HepG2 (cell line): ENCODE data around the gene MPI. TPM values are rescaled to one million over a fixed set of nuclear protein-coding genes. Genes with fewer than 3 reads are reported as not detected.

Experiments used
- ATAC-seq: fragments of 200-7000 bp; cut with Tn5 transposase; 3 replicates; pipeline ENCODE4 v1.9.1; 2020; ENCODE audit warnings: mild to moderate bottlenecking, moderate library complexity
- BruUV-seq: library from RNA; stranded (reverse); fragments of 400-500 nt; replicated peaks from 2 replicates; lab custom pipeline; 2021; lab: Mats Ljungman, UMichigan
- CTCF ChIA-PET: fragments of 300-600 bp; formaldehyde crosslinking; extraction: SDS; loops from one replicate; lab custom pipeline; 2021; ENCODE audit warnings: low total read pairs, inconsistent platforms, low intra/inter-chr PET ratio; lab: Yijun Ruan, JAX
- POLR2A ChIA-PET: fragments of 350-600 bp; sonication (Branson Sonifier 250); formaldehyde crosslinking; loops from one replicate; lab custom pipeline; 2020; ENCODE audit warnings: antibody characterized with exemption, inconsistent platforms; lab: Yijun Ruan, JAX
- DNase-seq: peaks from one replicate; pipeline ENCODE4 v3.0.0-alpha.2; 2015; ENCODE audit warnings: low spot score
- FAIRE-seq: peaks from 3 replicates; lab custom pipeline; 2011; peaks lifted over from hg19 to GRCh38; lab: Jason Lieb, UNC
- H2AFZ ChIP-seq: one replicate; pipeline ENCODE4 v1.6.1; 2011; ENCODE audit warnings: low read length, inconsistent platforms
- H3K27ac ChIP-seq: fragments of 300-600 bp; 3 replicates; pipeline ENCODE4 v1.8.0; 2011; ENCODE audit warnings: mixed run types, mild to moderate bottlenecking, mixed read lengths, low read length, inconsistent platforms; ENCODE audit not compliant: insufficient read depth; ENCODE audit errors: extremely low read length
- H3K27me3 ChIP-seq, 2 experiments: fragments of 200-600 bp in 1 of 2; 2 replicates in 1 of 2; 3 replicates in 1 of 2; pipeline versions ENCODE4 v1.6.0 to v1.8.0; 2011; ENCODE audit warnings: low read length in 2 of 2, mild to moderate bottlenecking in 2 of 2, moderate library complexity in 2 of 2, inconsistent platforms in 1 of 2; ENCODE audit not compliant: insufficient read depth in 2 of 2, control insufficient read depth in 1 of 2
- H3K36me3 ChIP-seq, 2 experiments: fragments of 200-600 bp in 1 of 2; replicated peaks in 1 of 2; 2 replicates in 1 of 2; 3 replicates in 1 of 2; pipeline versions ENCODE4 v1.5.1 to v1.8.0; 2011; ENCODE audit warnings: low read length in 2 of 2, inconsistent platforms in 1 of 2; ENCODE audit not compliant: insufficient read depth in 2 of 2, control insufficient read depth in 1 of 2
- H3K4me1 ChIP-seq: 2 replicates; pipeline ENCODE4 v1.5.1; 2012; ENCODE audit warnings: low read length, inconsistent platforms; ENCODE audit not compliant: insufficient read depth
- H3K4me2 ChIP-seq: 2 replicates; pipeline ENCODE4 v1.6.0; 2011; ENCODE audit warnings: low read depth, low read length, inconsistent platforms
- H3K4me3 ChIP-seq, 3 experiments: fragments of 200-600 bp in 1 of 3; sonication (generic), shearing (Covaris generic) in 1 of 3; replicated peaks in 1 of 3; 2 replicates each; pipeline ENCODE4 v1.5.1; 2011 to 2016; ENCODE audit warnings: low read length in 3 of 3, inconsistent platforms in 2 of 3, low read depth in 2 of 3, mild to moderate bottlenecking in 2 of 3, control low read depth in 1 of 3, mixed read lengths in 1 of 3; ENCODE audit not compliant: insufficient read depth in 1 of 3
- H3K79me2 ChIP-seq: one replicate; pipeline ENCODE4 v1.6.1; 2011; ENCODE audit warnings: low read length, inconsistent platforms; ENCODE audit not compliant: insufficient read depth
- H3K9ac ChIP-seq: 2 replicates; pipeline ENCODE4 v1.6.0; 2011; ENCODE audit warnings: mild to moderate bottlenecking, low read depth, low read length, inconsistent platforms; ENCODE audit not compliant: insufficient read depth
- H3K9me3 ChIP-seq: 2 replicates; pipeline ENCODE4 v1.5.1; 2012; ENCODE audit warnings: mild to moderate bottlenecking, low read length
- H4K20me1 ChIP-seq: 2 replicates; pipeline ENCODE4 v1.6.0; 2011; ENCODE audit warnings: inconsistent platforms, mild to moderate bottlenecking, low read length, moderate library complexity; ENCODE audit not compliant: insufficient read depth
- GABPA ChIP-seq, 2 experiments: IDR thresholded peaks; 2 replicates each; pipeline ENCODE4 v1.6.1; 2011 to 2016; ENCODE audit warnings: low read depth in 2 of 2, low read length in 1 of 2, missing biosample characterization in 1 of 2, missing genetic modification characterization in 1 of 2
- KDM4B ChIP-seq: sonication (generic); formaldehyde crosslinking; IDR thresholded peaks from 2 replicates; pipeline ENCODE4 v1.4.0; 2020; ENCODE audit warnings: missing genetic modification reagents
- RARG ChIP-seq: sonication (generic); formaldehyde crosslinking; IDR thresholded peaks from 2 replicates; pipeline ENCODE4 v1.4.0; 2020; ENCODE audit warnings: low read depth, mild to moderate bottlenecking, missing genetic modification reagents
- ZKSCAN5 ChIP-seq: sonication (generic); formaldehyde crosslinking; IDR thresholded peaks from 2 replicates; pipeline ENCODE4 v1.5.1; 2020; ENCODE audit warnings: mild to moderate bottlenecking, missing genetic modification reagents
- ZNF292 ChIP-seq: sonication (generic); formaldehyde crosslinking; IDR thresholded peaks from 2 replicates; pipeline ENCODE4 v1.8.1; 2022; ENCODE audit warnings: mild to moderate bottlenecking, low read depth, missing genetic modification reagents, borderline replicate concordance
- ZNF326 ChIP-seq: sonication (generic); formaldehyde crosslinking; IDR thresholded peaks from 2 replicates; pipeline ENCODE4 v1.4.0; 2020; ENCODE audit warnings: missing genetic modification reagents, borderline replicate concordance
- ZNF569 ChIP-seq: sonication (generic); formaldehyde crosslinking; IDR thresholded peaks from 2 replicates; pipeline ENCODE4 v1.5.0; 2020; ENCODE audit warnings: mild to moderate bottlenecking, missing genetic modification reagents, moderate library complexity, borderline replicate concordance
- ZNF740 ChIP-seq: sonication (generic); formaldehyde crosslinking; IDR thresholded peaks from 2 replicates; pipeline ENCODE4 v1.4.0; 2020; ENCODE audit warnings: missing genetic modification reagents
- WGBS: methylation state at CpG from one replicate; pipeline ENCODE4 v1.1.6; 2017; ENCODE audit warnings: low lambda C conversion rate; 5-methylcytosine and 5-hydroxymethylcytosine counted together
- in situ Hi-C: cut with HindIII; loops from 2 replicates; pipeline ENCODE4 v1.10.0; 2017; ENCODE audit warnings: low pct_unique_long_range_greater_than_20kb; ENCODE audit not compliant: extremely low pct_ligation_motif_present
- intact Hi-C: fragments of 100-400 bp; cut with micrococcal nuclease; formaldehyde crosslinking; loops from one replicate; pipeline ENCODE4 v1.10.0; 2022; ENCODE audit not compliant: unreplicated experiment
- polyA plus RNA-seq, 8 experiments: library from polyadenylated mRNA; depleted of rRNA in 3 of 8; stranded (reverse) in 7 of 8; unstranded in 1 of 8; fragments of >200 nt; fragmentation: Illumina TruSeq in 4 of 8; extraction: Trizol in 4 of 8; gene quantifications; 2 replicates each; pipeline versions ENCODE4 v1.2.1 to v1.2.3, GENCODE V29; 2011 to 2016; ENCODE audit warnings: low read depth in 4 of 8, missing spikeins in 1 of 8, mixed read lengths in 1 of 8; ENCODE audit not compliant: insufficient read depth in 1 of 8
- total RNA-seq, 5 experiments: library from RNA; depleted of rRNA; stranded (reverse); fragments of >200 nt; fragmentation: Illumina TruSeq; extraction: Trizol; gene quantifications; 2 replicates each; pipeline ENCODE4 v1.2.3, GENCODE V29; 2016; ENCODE audit warnings: low read depth in 1 of 5
- TF ChIP-seq, protein P1 (sequence below): sonication (generic); formaldehyde crosslinking; IDR thresholded peaks from 2 replicates; pipeline ENCODE4 v1.5.1; 2020; ENCODE audit warnings: mild to moderate bottlenecking, missing genetic modification reagents, borderline replicate concordance
- TF ChIP-seq, protein P2 (sequence below): sonication (generic); formaldehyde crosslinking; IDR thresholded peaks from 2 replicates; pipeline ENCODE4 v1.5.1; 2020; ENCODE audit warnings: mild to moderate bottlenecking, missing genetic modification reagents
- TF ChIP-seq, protein P3 (sequence below): sonication (generic); formaldehyde crosslinking; IDR thresholded peaks from 2 replicates; pipeline ENCODE4 v1.5.1; 2020; ENCODE audit warnings: mild to moderate bottlenecking, missing genetic modification reagents, moderate library complexity
- TF ChIP-seq, protein P4 (sequence below): sonication (generic); formaldehyde crosslinking; conservative IDR thresholded peaks from 2 replicates; pipeline ENCODE4 v1.4.0; 2020; ENCODE audit warnings: missing genetic modification reagents

Gene MPI
- total and polyA plus RNA-seq, 2 of the 13 experiments (the other 11 are each of a cell fraction or from before 2014, with no cell fraction given): 36.9 to 63.5 TPM

DNA sequence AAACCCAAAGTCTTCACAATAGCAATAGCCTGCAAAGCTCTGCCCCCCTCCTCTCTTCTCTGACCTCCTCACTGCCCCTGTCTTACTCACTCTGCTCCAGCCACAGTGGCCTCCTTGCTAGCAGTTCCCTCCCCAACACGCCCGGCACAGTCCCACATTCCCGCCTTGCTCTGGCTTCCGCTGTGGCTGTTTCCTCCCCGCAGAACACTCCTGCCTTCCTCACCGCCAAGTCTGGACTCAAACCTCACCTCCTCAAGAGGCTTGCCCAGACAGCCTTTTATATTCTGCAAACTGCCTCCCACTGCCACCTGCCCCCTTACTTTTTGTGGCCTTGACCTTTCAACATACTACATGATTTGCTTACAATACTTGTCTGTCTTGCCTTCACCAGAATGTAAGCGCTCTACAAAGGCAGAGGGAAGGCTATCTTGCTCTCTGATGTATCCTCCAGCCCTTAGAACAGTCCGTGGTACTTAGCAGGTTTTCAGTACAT, 406 bp upstream of the MPI start:
- no peaks in the 10 kb centered on the region; the same call in 1 of the 2 replicates for H4K20me1 ChIP-seq
- no peaks in the 10 kb centered on the region; a peak in 1 of 5 replicates for H3K27me3 ChIP-seq
- ATAC-seq: peak; percentile 82
- CTCF ChIA-PET: no interaction called here
- peaks cover 11 to 15% of the 10 kb centered on the region in 2 experiments; a peak in 4 of 5 replicates for H3K36me3 ChIP-seq
- H3K9me3 ChIP-seq: no peaks in the 10 kb centered on the region
- peak overlapping the region; percentile 73 to 99 (median 94) for H3K4me3 ChIP-seq
- H3K9ac ChIP-seq: peak overlapping the region; percentile 95
- in situ Hi-C loops (no loop called here), intact Hi-C loops (no loop called here)
- BruUV-seq: no TSS peak
- WGBS: 1% methylated on average over 8 of the region's 8 CpGs
- peaks cover 11% of the 10 kb centered on the region for H3K79me2 ChIP-seq
- no peak for DNase-seq
- H2AFZ ChIP-seq: peak overlapping the region; percentile 78
- peak overlapping the region; percentile 70 for H3K27ac ChIP-seq
- peaks cover 37% of the 10 kb centered on the region for H3K4me1 ChIP-seq
- POLR2A ChIA-PET: interaction anchor here (1.0 to 3.3 kb wide), 8 partner anchors 9 to 71 kb away, joined by 3 to 23 read pairs (median 4); partner anchors contain the start of genes FAM219B and SCAMP2
- H3K4me2 ChIP-seq: peak overlapping the region; percentile 84
- FAIRE-seq: peak; percentile 26
- TF ChIP-seq, protein P1, sequence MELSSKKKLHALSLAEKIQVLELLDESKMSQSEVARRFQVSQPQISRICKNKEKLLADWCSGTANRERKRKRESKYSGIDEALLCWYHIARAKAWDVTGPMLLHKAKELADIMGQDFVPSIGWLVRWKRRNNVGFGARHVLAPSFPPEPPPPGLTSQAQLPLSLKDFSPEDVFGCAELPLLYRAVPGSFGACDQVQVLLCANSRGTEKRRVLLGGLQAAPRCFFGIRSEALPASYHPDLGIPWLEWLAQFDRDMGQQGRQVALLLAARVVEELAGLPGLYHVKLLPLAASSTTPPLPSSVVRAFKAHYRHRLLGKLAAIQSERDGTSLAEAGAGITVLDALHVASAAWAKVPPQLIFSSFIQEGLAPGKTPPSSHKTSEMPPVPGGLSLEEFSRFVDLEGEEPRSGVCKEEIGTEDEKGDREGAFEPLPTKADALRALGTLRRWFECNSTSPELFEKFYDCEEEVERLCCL (CRISPR knock-in tag): 0 out of 2 replicates have a peak, but pooled peaks have one; percentile 20
- no peak for TF ChIP-seq ZNF326 (CRISPR knock-in tag)
- TF ChIP-seq KDM4B (CRISPR knock-in tag): peak; percentile 2; the same call in 1 of the 2 replicates
- no peak for TF ChIP-seq ZNF569 (CRISPR knock-in tag)
- TF ChIP-seq RARG (CRISPR knock-in tag): no peak
- TF ChIP-seq GABPA (IDR thresholded peaks at IDR 0.05; ENCODE audit: low read depth, low read length): peak; percentile 43
- TF ChIP-seq GABPA (CRISPR knock-in tag; IDR thresholded peaks at IDR 0.05; ENCODE audit: low read depth): peak; percentile 53; the same call in 1 of the 2 replicates
- TF ChIP-seq ZNF292 (CRISPR knock-in tag): no peak
- TF ChIP-seq, protein P2, sequence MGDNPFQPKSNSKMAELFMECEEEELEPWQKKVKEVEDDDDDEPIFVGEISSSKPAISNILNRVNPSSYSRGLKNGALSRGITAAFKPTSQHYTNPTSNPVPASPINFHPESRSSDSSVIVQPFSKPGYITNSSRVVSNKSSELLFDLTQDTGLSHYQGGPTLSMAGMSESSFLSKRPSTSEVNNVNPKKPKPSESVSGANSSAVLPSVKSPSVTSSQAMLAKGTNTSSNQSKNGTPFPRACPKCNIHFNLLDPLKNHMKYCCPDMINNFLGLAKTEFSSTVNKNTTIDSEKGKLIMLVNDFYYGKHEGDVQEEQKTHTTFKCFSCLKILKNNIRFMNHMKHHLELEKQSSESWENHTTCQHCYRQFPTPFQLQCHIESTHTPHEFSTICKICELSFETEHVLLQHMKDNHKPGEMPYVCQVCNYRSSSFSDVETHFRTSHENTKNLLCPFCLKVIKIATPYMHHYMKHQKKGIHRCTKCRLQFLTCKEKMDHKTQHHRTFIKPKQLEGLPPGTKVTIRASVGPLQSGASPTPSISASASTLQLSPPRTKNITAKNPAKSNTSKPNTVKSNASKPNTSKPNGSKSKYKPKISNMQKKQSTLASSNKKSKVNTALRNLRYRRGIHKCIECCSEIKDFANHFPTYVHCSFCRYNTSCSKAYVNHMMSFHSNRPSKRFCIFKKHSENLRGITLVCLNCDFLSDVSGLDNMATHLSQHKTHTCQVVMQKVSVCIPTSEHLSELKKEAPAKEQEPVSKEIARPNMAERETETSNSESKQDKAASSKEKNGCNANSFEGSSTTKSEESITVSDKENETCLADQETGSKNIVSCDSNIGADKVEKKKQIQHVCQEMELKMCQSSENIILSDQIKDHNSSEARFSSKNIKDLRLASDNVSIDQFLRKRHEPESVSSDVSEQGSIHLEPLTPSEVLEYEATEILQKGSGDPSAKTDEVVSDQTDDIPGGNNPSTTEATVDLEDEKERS (CRISPR knock-in tag): 0 out of 2 replicates have a peak, but pooled peaks have one; percentile 54
- TF ChIP-seq, protein P3, sequence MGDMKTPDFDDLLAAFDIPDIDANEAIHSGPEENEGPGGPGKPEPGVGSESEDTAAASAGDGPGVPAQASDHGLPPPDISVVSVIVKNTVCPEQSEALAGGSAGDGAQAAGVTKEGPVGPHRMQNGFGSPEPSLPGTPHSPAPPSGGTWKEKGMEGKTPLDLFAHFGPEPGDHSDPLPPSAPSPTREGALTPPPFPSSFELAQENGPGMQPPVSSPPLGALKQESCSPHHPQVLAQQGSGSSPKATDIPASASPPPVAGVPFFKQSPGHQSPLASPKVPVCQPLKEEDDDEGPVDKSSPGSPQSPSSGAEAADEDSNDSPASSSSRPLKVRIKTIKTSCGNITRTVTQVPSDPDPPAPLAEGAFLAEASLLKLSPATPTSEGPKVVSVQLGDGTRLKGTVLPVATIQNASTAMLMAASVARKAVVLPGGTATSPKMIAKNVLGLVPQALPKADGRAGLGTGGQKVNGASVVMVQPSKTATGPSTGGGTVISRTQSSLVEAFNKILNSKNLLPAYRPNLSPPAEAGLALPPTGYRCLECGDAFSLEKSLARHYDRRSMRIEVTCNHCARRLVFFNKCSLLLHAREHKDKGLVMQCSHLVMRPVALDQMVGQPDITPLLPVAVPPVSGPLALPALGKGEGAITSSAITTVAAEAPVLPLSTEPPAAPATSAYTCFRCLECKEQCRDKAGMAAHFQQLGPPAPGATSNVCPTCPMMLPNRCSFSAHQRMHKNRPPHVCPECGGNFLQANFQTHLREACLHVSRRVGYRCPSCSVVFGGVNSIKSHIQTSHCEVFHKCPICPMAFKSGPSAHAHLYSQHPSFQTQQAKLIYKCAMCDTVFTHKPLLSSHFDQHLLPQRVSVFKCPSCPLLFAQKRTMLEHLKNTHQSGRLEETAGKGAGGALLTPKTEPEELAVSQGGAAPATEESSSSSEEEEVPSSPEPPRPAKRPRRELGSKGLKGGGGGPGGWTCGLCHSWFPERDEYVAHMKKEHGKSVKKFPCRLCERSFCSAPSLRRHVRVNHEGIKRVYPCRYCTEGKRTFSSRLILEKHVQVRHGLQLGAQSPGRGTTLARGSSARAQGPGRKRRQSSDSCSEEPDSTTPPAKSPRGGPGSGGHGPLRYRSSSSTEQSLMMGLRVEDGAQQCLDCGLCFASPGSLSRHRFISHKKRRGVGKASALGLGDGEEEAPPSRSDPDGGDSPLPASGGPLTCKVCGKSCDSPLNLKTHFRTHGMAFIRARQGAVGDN (CRISPR knock-in tag): peak; percentile 81
- TF ChIP-seq, protein P4, sequence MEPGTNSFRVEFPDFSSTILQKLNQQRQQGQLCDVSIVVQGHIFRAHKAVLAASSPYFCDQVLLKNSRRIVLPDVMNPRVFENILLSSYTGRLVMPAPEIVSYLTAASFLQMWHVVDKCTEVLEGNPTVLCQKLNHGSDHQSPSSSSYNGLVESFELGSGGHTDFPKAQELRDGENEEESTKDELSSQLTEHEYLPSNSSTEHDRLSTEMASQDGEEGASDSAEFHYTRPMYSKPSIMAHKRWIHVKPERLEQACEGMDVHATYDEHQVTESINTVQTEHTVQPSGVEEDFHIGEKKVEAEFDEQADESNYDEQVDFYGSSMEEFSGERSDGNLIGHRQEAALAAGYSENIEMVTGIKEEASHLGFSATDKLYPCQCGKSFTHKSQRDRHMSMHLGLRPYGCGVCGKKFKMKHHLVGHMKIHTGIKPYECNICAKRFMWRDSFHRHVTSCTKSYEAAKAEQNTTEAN: peak; percentile 6; the same call in 1 of the 2 replicates
- TF ChIP-seq ZKSCAN5 (CRISPR knock-in tag): peak; percentile 64; the same call in 1 of the 2 replicates
- no peak for TF ChIP-seq ZNF740 (CRISPR knock-in tag)
